B cell (primary cell): ENCODE results near the gene ETDC.

ENCODE experiments used
- CTCF ChIP-seq: fragments of 200-600 bp; IDR thresholded peaks from one replicate; pipeline ENCODE4 v1.8.0; 2022; ENCODE audit warnings: antibody characterized with exemption, mild to moderate bottlenecking
- EZH2 ChIP-seq: IDR thresholded peaks from 2 replicates; pipeline ENCODE4 v1.6.1; 2012; ENCODE audit warnings: borderline replicate concordance, low read depth, mild to moderate bottlenecking, moderate library complexity, low read length; ENCODE audit not compliant: insufficient read depth, poor library complexity, severe bottlenecking

- TF ChIP-seq CTCF = no peak
- no peak for TF ChIP-seq EZH2
These were observed 6.9 kb upstream of the ETDC start for GRCh38 chrX:135302269-135302873.
